ENCODE data around the gene MAP7D1. TPM values are rescaled to one million over a fixed set of nuclear protein-coding genes. Genes with fewer than 3 reads are reported as not detected.

Gene MAP7D1
- total and polyA plus RNA-seq, 2 of the 13 experiments (the other 11 are each of a cell fraction or from before 2014, with no cell fraction given): 5.6 to 7.2 TPM

DNA sequence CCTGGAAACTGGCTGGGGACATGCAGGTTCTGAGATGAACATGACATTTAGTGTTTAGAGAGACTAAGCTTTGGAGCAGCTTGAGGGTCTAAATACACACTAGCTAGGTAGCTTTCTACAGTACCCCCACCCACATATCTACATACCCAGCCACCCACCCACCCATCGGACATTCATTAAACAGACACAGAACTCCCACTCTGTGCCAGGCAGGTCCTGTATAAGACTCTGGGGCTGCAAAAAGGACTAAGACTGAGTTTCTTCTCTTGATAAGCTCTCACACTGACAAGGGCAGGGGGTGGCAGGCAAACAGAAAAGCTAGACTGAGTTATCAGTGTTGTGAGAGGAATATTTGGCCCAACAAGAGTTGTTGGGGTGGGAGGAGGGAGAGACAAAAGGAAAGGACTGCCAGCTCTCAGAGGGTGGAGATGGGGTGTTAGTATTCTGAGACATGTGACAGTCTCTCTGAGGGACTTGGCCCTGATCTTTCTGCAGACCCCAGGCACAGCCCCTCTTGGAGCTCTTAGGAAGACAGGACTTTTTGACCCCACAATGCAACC is 6.8 kb downstream of the MAP7D1 start:
- ChIA-PET CTCF (ENCODE audit: low intra/inter-chr PET ratio, low total read pairs) (no interaction called here), POLR2A (no interaction called here)
- no peak overlapping the region for H2AFZ ChIP-seq (ENCODE audit: low read length)
- H3K4me1 ChIP-seq (ENCODE audit: insufficient read depth, low read length): peaks cover 25% of the 10 kb centered on the region
- TF ChIP-seq MIER2 (CRISPR knock-in tag; IDR thresholded peaks at IDR 0.05): no peak
- no peak for TF ChIP-seq HES4 (CRISPR knock-in tag; IDR thresholded peaks at IDR 0.05; ENCODE audit: borderline replicate concordance)
- TF ChIP-seq, protein P1, sequence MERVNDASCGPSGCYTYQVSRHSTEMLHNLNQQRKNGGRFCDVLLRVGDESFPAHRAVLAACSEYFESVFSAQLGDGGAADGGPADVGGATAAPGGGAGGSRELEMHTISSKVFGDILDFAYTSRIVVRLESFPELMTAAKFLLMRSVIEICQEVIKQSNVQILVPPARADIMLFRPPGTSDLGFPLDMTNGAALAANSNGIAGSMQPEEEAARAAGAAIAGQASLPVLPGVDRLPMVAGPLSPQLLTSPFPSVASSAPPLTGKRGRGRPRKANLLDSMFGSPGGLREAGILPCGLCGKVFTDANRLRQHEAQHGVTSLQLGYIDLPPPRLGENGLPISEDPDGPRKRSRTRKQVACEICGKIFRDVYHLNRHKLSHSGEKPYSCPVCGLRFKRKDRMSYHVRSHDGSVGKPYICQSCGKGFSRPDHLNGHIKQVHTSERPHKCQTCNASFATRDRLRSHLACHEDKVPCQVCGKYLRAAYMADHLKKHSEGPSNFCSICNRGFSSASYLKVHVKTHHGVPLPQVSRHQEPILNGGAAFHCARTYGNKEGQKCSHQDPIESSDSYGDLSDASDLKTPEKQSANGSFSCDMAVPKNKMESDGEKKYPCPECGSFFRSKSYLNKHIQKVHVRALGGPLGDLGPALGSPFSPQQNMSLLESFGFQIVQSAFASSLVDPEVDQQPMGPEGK (CRISPR knock-in tag; IDR thresholded peaks at IDR 0.05): no peak
- TF ChIP-seq KDM6A (CRISPR knock-in tag; IDR thresholded peaks at IDR 0.05; ENCODE audit: low read depth): no peak
- no peak for TF ChIP-seq ZNF775 (CRISPR knock-in tag; IDR thresholded peaks at IDR 0.05; ENCODE audit: borderline replicate concordance)
- TF ChIP-seq NR1H2 (CRISPR knock-in tag; IDR thresholded peaks at IDR 0.05; ENCODE audit: borderline replicate concordance, low read depth): no peak
- no peak for TF ChIP-seq RBFOX2 (IDR thresholded peaks at IDR 0.05; ENCODE audit: low read depth, low read length)
- no peak for TF ChIP-seq ZBTB38 (CRISPR knock-in tag; IDR thresholded peaks at IDR 0.05)
- TF ChIP-seq ZNF530 (CRISPR knock-in tag; IDR thresholded peaks at IDR 0.05; ENCODE audit: low read depth): no peak
- TF ChIP-seq SAP130 (CRISPR knock-in tag; IDR thresholded peaks at IDR 0.05; ENCODE audit: low read depth): no peak
- TF ChIP-seq RFX3 (CRISPR knock-in tag; IDR thresholded peaks at IDR 0.05): no peak
- TF ChIP-seq ZNF337 (CRISPR knock-in tag; IDR thresholded peaks at IDR 0.05; ENCODE audit: borderline replicate concordance, low read depth): no peak
- TF ChIP-seq, protein P2, sequence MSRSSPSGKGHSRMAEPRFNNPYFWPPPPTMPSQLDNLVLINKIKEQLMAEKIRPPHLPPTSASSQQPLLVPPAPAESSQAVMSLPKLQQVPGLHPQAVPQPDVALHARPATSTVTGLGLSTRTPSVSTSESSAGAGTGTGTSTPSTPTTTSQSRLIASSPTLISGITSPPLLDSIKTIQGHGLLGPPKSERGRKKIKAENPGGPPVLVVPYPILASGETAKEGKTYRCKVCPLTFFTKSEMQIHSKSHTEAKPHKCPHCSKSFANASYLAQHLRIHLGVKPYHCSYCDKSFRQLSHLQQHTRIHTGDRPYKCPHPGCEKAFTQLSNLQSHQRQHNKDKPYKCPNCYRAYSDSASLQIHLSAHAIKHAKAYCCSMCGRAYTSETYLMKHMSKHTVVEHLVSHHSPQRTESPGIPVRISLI (CRISPR knock-in tag; IDR thresholded peaks at IDR 0.05; ENCODE audit: borderline replicate concordance): no peak
- TF ChIP-seq ZNF263 (CRISPR knock-in tag; IDR thresholded peaks at IDR 0.05): no peak
- TF ChIP-seq YY1 (IDR thresholded peaks at IDR 0.05; ENCODE audit: insufficient read depth, insufficient replicate concordance, low read depth, low read length): no peak
- TF ChIP-seq MZF1 (CRISPR knock-in tag; IDR thresholded peaks at IDR 0.05; ENCODE audit: borderline replicate concordance): no peak
- TF ChIP-seq SMARCE1 (IDR thresholded peaks at IDR 0.05; ENCODE audit: borderline replicate concordance): no peak
- no peak for TF ChIP-seq ELF3 (CRISPR knock-in tag; IDR thresholded peaks at IDR 0.05)
- TF ChIP-seq, protein P3, sequence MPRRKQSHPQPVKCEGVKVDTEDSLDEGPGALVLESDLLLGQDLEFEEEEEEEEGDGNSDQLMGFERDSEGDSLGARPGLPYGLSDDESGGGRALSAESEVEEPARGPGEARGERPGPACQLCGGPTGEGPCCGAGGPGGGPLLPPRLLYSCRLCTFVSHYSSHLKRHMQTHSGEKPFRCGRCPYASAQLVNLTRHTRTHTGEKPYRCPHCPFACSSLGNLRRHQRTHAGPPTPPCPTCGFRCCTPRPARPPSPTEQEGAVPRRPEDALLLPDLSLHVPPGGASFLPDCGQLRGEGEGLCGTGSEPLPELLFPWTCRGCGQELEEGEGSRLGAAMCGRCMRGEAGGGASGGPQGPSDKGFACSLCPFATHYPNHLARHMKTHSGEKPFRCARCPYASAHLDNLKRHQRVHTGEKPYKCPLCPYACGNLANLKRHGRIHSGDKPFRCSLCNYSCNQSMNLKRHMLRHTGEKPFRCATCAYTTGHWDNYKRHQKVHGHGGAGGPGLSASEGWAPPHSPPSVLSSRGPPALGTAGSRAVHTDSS (CRISPR knock-in tag; conservative IDR thresholded peaks at IDR 0.05): no peak
- H3K27me3 ChIP-seq (ENCODE audit: control insufficient read depth in 1 of 2, insufficient read depth in 2 of 2, low read length in 2 of 2): no peaks in the 10 kb centered on the region
- peaks cover under 1% of the 10 kb centered on the region for H3K79me2 ChIP-seq (ENCODE audit: insufficient read depth, low read length)
- WGBS (ENCODE audit: low lambda C conversion rate): 100% methylated on average over 1 of the region's 1 CpG
- H3K9ac ChIP-seq (ENCODE audit: insufficient read depth, low read depth, low read length): no peak overlapping the region
- intact Hi-C loops (cut with micrococcal nuclease; ENCODE audit: unreplicated experiment): no loop called here
- H3K4me3 ChIP-seq (replicated peaks in 1 of 3; ENCODE audit: insufficient read depth in 1 of 3, low read depth in 2 of 3, low read length in 3 of 3): no peak overlapping the region
- no peaks in the 10 kb centered on the region; a peak in 1 of 5 replicates for H3K36me3 ChIP-seq (replicated peaks in 1 of 2; ENCODE audit: control insufficient read depth in 1 of 2, insufficient read depth in 2 of 2, low read length in 2 of 2)
- no peak overlapping the region for H3K4me2 ChIP-seq (ENCODE audit: low read depth, low read length)
- ATAC-seq: no peak
- no peaks in the 10 kb centered on the region for H4K20me1 ChIP-seq (ENCODE audit: insufficient read depth, low read length)
- no peaks in the 10 kb centered on the region for H3K9me3 ChIP-seq (ENCODE audit: low read length)
- FAIRE-seq: no peak
- no TSS peak for BruUV-seq (replicated peaks)
- no peak overlapping the region for H3K27ac ChIP-seq (ENCODE audit: extremely low read length, insufficient read depth, low read length)
- no peak for DNase-seq (ENCODE audit: low spot score)
- in situ Hi-C loops (cut with HindIII; ENCODE audit: extremely low pct_ligation_motif_present, low pct_unique_long_range_greater_than_20kb): no loop called here
